Prostate gland (tissue), 2 donors: ENCODE data around the gene SRM. TPM values are rescaled to one million over a fixed set of nuclear protein-coding genes. Genes with fewer than 3 reads are reported as not detected.

Experiments
- DNase-seq: peaks from one replicate; pipeline ENCODE4 v3.0.0-alpha.2; 2019; ENCODE audit warnings: low spot score
- H3K27ac ChIP-seq, 2 donors: fragments of 200-600 bp; sonication (generic); 2 replicates each; pipeline ENCODE4 v1.5.1; 2017 to 2019
- H3K27me3 ChIP-seq: fragments of 200-600 bp; sonication (generic); replicated peaks from 2 replicates; pipeline ENCODE4 v1.5.1; 2019; ENCODE audit not compliant: insufficient read depth
- H3K36me3 ChIP-seq, 2 donors: fragments of 200-600 bp; sonication (generic); 1 replicate in 1 of 2; 2 replicates in 1 of 2; pipeline versions ENCODE4 v1.5.1 to v1.8.1; 2017 to 2019
- H3K4me1 ChIP-seq: fragments of 200-600 bp; sonication (generic); replicated peaks from 2 replicates; pipeline ENCODE4 v1.5.1; 2019
- H3K4me3 ChIP-seq, 2 donors: fragments of 200-600 bp; sonication (generic); 2 replicates each; pipeline ENCODE4 v1.5.1; 2017 to 2019
- H3K9me3 ChIP-seq: fragments of 200-600 bp; sonication (generic); 2 replicates; pipeline ENCODE4 v1.5.1; 2017
- POLR2A ChIP-seq: fragments of 450-650 bp; IDR thresholded peaks from one replicate; pipeline ENCODE4 v1.6.1; 2016; ENCODE audit warnings: antibody characterized with exemption, mild to moderate bottlenecking
- POLR2AphosphoS5 ChIP-seq: sonication (generic); formaldehyde crosslinking; IDR thresholded peaks from one replicate; pipeline ENCODE4 v1.6.1; 2017; ENCODE audit warnings: antibody characterized with exemption
- WGBS: methylation state at CpG from one replicate; pipeline ENCODE4 v1.1.5; 2018; 5-methylcytosine and 5-hydroxymethylcytosine counted together
- intact Hi-C: fragments of 100-400 bp; cut with DNase I; formaldehyde crosslinking; loops from one replicate; pipeline ENCODE4 v1.14.2; 2022
- total RNA-seq, 2 donors: library from RNA; depleted of rRNA; stranded (reverse); fragments of >200 nt; gene quantifications; one replicate each; pipeline ENCODE4 v1.1.0, GENCODE V29; 2016
- TF ChIP-seq, protein P1 (sequence below), 4 experiments: fragments of 200-600 bp in 2 of 4; fragments of 450-650 bp in 2 of 4; sonication (generic) in 2 of 4; IDR thresholded peaks; 1 replicate in 3 of 4; 2 replicates in 1 of 4; pipeline ENCODE4 v1.5.1; 2016 to 2019; ENCODE audit warnings: antibody characterized with exemption in 4 of 4, mild to moderate bottlenecking in 2 of 4, moderate library complexity in 2 of 4

The SRM gene
- total RNA-seq, 2 donors from 2014 or later = 39.3 to 89.2 TPM

DNA sequence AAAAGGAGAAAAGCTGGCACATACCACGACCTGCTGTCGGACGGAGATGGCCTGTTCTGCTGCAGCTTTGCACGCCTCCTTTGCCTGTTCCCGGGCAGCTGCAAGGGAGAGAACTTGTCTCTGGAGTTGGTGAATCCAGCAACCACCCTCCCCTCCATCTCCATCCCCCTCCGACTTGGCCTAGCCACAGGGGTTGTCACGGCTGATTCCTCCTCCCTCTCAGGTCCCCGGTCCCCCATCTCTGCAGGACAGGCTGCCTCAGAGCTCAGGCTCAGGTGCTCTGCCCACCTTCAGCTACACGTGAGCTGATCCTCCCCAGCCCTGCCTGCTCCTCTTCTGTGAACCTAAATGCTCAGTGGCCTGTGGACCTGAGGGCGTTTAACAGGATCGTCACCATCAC lies 11.1 kb upstream of the SRM start:
- 63% methylated on average over 11 of the region's 11 CpGs for WGBS
- no peak for DNase-seq
- Histone ChIP-seq H3K27me3 (no peaks in the 10 kb centered on the region), H3K9me3 (no peaks in the 10 kb centered on the region), H3K4me3 (no peak overlapping the region), H3K4me1 (peaks cover 7% of the 10 kb centered on the region), H3K27ac (no peak overlapping the region), H3K36me3 (peaks cover 12 to 28% of the 10 kb centered on the region in 2 donors)
- TF ChIP-seq POLR2A (no peak), POLR2AphosphoS5 (no peak)
- TF ChIP-seq, protein P1, sequence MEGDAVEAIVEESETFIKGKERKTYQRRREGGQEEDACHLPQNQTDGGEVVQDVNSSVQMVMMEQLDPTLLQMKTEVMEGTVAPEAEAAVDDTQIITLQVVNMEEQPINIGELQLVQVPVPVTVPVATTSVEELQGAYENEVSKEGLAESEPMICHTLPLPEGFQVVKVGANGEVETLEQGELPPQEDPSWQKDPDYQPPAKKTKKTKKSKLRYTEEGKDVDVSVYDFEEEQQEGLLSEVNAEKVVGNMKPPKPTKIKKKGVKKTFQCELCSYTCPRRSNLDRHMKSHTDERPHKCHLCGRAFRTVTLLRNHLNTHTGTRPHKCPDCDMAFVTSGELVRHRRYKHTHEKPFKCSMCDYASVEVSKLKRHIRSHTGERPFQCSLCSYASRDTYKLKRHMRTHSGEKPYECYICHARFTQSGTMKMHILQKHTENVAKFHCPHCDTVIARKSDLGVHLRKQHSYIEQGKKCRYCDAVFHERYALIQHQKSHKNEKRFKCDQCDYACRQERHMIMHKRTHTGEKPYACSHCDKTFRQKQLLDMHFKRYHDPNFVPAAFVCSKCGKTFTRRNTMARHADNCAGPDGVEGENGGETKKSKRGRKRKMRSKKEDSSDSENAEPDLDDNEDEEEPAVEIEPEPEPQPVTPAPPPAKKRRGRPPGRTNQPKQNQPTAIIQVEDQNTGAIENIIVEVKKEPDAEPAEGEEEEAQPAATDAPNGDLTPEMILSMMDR (IDR thresholded peaks at IDR 0.05) = no peak
- intact Hi-C loops = no loop called here

DNA sequence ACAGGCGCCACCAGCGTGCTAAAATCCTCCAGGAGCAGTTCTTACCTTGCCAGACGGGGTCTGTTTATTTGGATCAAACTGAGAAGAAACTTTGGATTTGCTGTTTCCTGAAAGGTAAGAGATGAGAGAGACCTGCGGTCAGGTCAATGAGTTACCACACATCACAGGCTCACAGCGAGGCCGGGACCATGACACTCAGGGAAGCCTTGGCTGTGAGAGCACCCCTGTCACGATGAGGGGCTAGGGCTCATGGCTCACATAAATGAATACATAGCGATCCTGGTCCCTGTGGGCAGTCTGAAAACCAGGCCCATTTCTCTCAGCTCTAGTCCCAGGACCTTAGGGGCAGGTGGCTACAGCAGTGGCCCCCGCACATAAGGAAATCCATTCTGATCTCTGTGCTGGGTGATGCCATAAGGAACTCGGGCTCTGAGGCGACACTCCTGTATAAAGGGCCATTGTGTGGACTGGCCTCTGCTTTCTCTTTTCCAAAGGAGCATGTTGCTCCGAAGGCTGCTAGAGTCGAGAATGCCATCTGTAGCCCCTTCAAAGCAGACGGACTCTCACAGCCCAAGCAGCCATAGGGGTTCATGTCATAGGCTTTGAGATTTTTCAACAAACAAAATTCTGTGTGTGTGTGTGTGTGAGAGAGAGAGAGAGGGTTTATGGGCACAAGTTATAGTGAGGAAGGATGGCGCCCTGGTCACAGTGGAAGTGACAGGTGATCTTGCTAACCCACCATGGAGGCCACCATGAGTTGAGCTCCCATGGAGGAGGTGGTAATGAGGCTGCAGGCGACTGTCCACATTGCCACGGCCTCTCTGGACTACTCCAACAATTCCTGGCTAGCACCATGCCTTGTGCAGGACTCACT lies 9.0 kb upstream of the SRM start:
- TF ChIP-seq, protein P1 (IDR thresholded peaks at IDR 0.05) = no peak
- TF ChIP-seq POLR2AphosphoS5 (no peak), POLR2A (no peak)
- WGBS = 75% methylated on average over 17 of the region's 17 CpGs
- Histone ChIP-seq H3K27me3 (no peaks in the 10 kb centered on the region), H3K4me3 (no peak overlapping the region), H3K27ac (no peak overlapping the region), H3K4me1 (peaks cover 7% of the 10 kb centered on the region), H3K9me3 (no peaks in the 10 kb centered on the region), H3K36me3 (peaks cover 8 to 19% of the 10 kb centered on the region in 2 donors)
- intact Hi-C loops = no loop called here
- DNase-seq = no peak

DNA sequence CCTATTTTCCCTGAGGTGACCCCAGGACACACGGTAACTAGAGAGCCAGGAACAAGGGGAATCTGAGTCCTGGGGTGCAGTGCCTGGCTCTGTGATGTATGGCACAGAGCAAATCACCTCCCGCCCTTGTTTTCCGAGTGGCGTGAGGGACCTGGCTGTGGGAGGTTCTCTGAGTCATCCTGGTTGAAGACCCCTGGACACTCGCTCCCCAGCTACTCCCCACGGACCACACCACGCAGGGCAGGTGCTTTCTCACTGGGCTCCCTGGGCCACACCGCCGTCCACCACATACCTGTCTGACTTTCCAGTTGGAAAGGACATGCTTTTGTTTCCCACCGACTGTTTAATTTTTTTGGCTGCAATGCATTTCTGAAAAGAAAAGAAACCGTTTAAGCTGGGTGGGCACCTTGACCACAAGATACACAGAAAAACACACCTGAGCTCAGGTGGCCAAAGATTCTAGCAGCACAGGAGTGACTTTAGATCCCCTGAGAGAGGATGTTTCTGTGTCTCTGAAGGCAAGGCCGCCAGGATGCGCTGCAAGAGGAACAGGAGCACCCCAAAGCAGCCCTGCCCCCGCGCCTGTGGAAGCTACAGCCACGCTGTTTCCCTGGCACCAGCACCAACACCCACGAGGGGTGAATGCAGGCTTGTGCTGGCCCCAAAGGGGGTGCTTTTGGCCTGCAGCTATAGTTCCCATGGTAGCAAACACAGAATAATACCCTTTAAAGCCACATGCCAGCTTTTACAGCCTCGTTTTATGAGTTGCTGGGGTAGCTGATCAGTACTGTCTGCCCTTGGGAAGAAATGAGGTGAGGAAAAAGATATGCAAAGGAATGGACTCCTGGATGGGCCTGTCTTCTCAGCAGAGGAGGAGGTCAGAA lies 8.1 kb upstream of the SRM start:
- Histone ChIP-seq H3K4me1 (peaks cover 7% of the 10 kb centered on the region), H3K27ac (no peak overlapping the region), H3K27me3 (no peaks in the 10 kb centered on the region), H3K36me3 (peaks cover 7 to 19% of the 10 kb centered on the region in 2 donors), H3K4me3 (no peak overlapping the region), H3K9me3 (no peaks in the 10 kb centered on the region)
- WGBS = 59% methylated on average over 18 of the region's 18 CpGs
- peak; percentile 41 for DNase-seq
- intact Hi-C loops = no loop called here
- peak; percentile 43 for TF ChIP-seq POLR2AphosphoS5
- TF ChIP-seq, protein P1 (IDR thresholded peaks at IDR 0.05) = no peak
- TF ChIP-seq POLR2A = no peak

DNA sequence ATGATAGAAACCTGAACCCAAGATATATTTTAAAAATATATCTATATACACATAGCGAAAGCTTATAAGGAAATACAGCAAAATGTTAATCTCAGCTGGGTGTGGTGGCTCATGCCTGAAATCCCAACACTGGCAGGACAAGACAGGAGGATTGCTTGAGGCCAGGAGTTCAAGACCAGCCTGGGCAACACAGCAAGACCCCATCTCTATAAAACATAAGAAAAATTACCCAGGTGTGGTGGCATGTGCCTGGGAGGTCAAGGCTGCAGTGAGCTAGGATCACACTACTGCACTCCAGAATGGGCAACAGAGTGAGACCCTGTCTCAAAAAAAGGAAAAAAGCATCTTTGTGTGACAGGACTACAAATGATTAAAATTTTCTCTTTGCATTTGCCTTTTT lies 6.0 kb upstream of the SRM start:
- Histone ChIP-seq H3K4me1 (peaks cover under 1% of the 10 kb centered on the region), H3K27ac (no peak overlapping the region), H3K4me3 (no peak overlapping the region), H3K27me3 (no peaks in the 10 kb centered on the region), H3K36me3 (peaks cover 7 to 19% of the 10 kb centered on the region in 2 donors), H3K9me3 (no peaks in the 10 kb centered on the region)
- TF ChIP-seq POLR2AphosphoS5 (no peak), POLR2A (no peak)
- TF ChIP-seq, protein P1 (IDR thresholded peaks at IDR 0.05) = no peak
- WGBS = 100% methylated on average over 1 of the region's 1 CpG
- DNase-seq = no peak
- intact Hi-C loops = no loop called here
